Measurements from ENCODE around the gene SCN9A.

GRCh38 chr2:166364476-166365161 is 11.1 kb downstream of the SCN9A start:
- TF ChIP-seq CTCF (IDR thresholded peaks at IDR 0.05) (no peak), POLR2A (IDR thresholded peaks at IDR 0.05) (no peak)

Data from uterus (tissue), 2 donors.